CD14-positive monocyte (primary cell): ENCODE data around the gene AOPEP. TPM values are rescaled to one million over a fixed set of nuclear protein-coding genes. Genes with fewer than 3 reads are reported as not detected.
A peak's percentile ranks its signal among the peaks of the same experiment; 100 is the strongest.

ENCODE experiments used
- DNase-seq, 3 donors: peaks; one replicate each; pipeline ENCODE4 v3.0.0-alpha.2; 2011 to 2022
- H2AFZ ChIP-seq: 2 replicates; pipeline ENCODE4 v1.6.0; 2012; ENCODE audit warnings: mild to moderate bottlenecking, low read depth, low read length, inconsistent platforms; ENCODE audit not compliant: insufficient read depth, poor library complexity, severe bottlenecking
- H3K27ac ChIP-seq, 2 donors: 1 replicate in 1 of 2; 2 replicates in 1 of 2; pipeline ENCODE4 v1.5.1; 2012 to 2013; ENCODE audit warnings: low read length in 2 of 2, control low read depth in 1 of 2, inconsistent platforms in 1 of 2, low read depth in 1 of 2, mild to moderate bottlenecking in 1 of 2
- H3K27me3 ChIP-seq, 2 donors: one replicate each; pipeline versions ENCODE4 v1.6.0 to v1.6.1; 2011 to 2013; ENCODE audit warnings: low read length in 2 of 2; ENCODE audit not compliant: control insufficient read depth in 2 of 2, insufficient read depth in 2 of 2
- H3K36me3 ChIP-seq, 2 donors: replicated peaks in 1 of 2; 1 replicate in 1 of 2; 2 replicates in 1 of 2; pipeline versions ENCODE4 v1.5.1 to v1.6.1; 2012 to 2013; ENCODE audit warnings: low read length in 2 of 2, control low read depth in 1 of 2, inconsistent platforms in 1 of 2, mild to moderate bottlenecking in 1 of 2; ENCODE audit not compliant: insufficient read depth in 2 of 2, control insufficient read depth in 1 of 2
- H3K4me1 ChIP-seq, 2 donors: 1 replicate in 1 of 2; 2 replicates in 1 of 2; pipeline versions ENCODE4 v1.5.1 to v1.6.1; 2012 to 2013; ENCODE audit warnings: low read length in 2 of 2, control low read depth in 1 of 2, inconsistent platforms in 1 of 2, mild to moderate bottlenecking in 1 of 2, moderate library complexity in 1 of 2; ENCODE audit not compliant: insufficient read depth in 2 of 2, control insufficient read depth in 1 of 2
- H3K4me2 ChIP-seq: replicated peaks from 2 replicates; pipeline ENCODE3; 2012; ENCODE audit warnings: low read length, moderate library complexity, mild to moderate bottlenecking; ENCODE audit not compliant: poor library complexity, severe bottlenecking; ENCODE audit errors: extremely low read depth
- H3K4me3 ChIP-seq, 3 experiments: fragments of 200-600 bp in 1 of 3; sonication (generic) in 1 of 3; replicated peaks in 1 of 3; 1 replicate in 2 of 3; 2 replicates in 1 of 3; pipeline ENCODE4 v1.5.1; 2011 to 2013; ENCODE audit warnings: low read length in 3 of 3, mild to moderate bottlenecking in 3 of 3, control low read depth in 2 of 3, low read depth in 2 of 3, inconsistent platforms in 1 of 3, moderate library complexity in 1 of 3
- H3K79me2 ChIP-seq: 2 replicates; pipeline ENCODE4 v1.6.0; 2012; ENCODE audit warnings: mild to moderate bottlenecking, control low read depth, inconsistent platforms, low read length, moderate library complexity; ENCODE audit not compliant: insufficient read depth
- H3K9ac ChIP-seq: 2 replicates; pipeline ENCODE4 v1.6.0; 2017; ENCODE audit warnings: low read length, mild to moderate bottlenecking; ENCODE audit not compliant: insufficient read depth, poor library complexity, severe bottlenecking
- H3K9me3 ChIP-seq, 2 donors: replicated peaks in 1 of 2; 1 replicate in 1 of 2; 2 replicates in 1 of 2; pipeline versions ENCODE4 v1.5.1 to v1.6.1; 2012 to 2013; ENCODE audit warnings: low read length in 2 of 2, control low read depth in 1 of 2; ENCODE audit not compliant: control insufficient read depth in 1 of 2, insufficient read depth in 1 of 2
- H4K20me1 ChIP-seq: 2 replicates; pipeline ENCODE4 v1.6.0; 2012; ENCODE audit warnings: mild to moderate bottlenecking, low read length, control low read depth, moderate library complexity; ENCODE audit not compliant: insufficient read depth
- H3K27ac Mint-ChIP-seq, 7 donors: one replicate each; pipeline ENCODE4 v1.8.0; 2020; ENCODE audit warnings: mild to moderate bottlenecking in 7 of 7, mixed read lengths in 7 of 7, moderate library complexity in 6 of 7, inconsistent platforms in 2 of 7
- H3K27me3 Mint-ChIP-seq, 3 donors: one replicate each; pipeline ENCODE4 v1.8.0; 2021 to 2022; ENCODE audit warnings: low read depth in 3 of 3, mild to moderate bottlenecking in 3 of 3, mixed read lengths in 3 of 3, moderate library complexity in 3 of 3, inconsistent platforms in 1 of 3
- H3K36me3 Mint-ChIP-seq, 2 donors: one replicate each; pipeline ENCODE4 v1.8.0; 2020; ENCODE audit warnings: mixed read lengths in 2 of 2, inconsistent platforms in 1 of 2, mild to moderate bottlenecking in 1 of 2
- H3K4me1 Mint-ChIP-seq: one replicate; pipeline ENCODE4 v1.8.0; 2020; ENCODE audit warnings: mild to moderate bottlenecking, mixed read lengths
- H3K4me3 Mint-ChIP-seq, 2 donors: one replicate each; pipeline ENCODE4 v1.8.0; 2020; ENCODE audit warnings: mild to moderate bottlenecking in 2 of 2, mixed read lengths in 2 of 2, moderate library complexity in 1 of 2
- H3K9me3 Mint-ChIP-seq, 7 donors: one replicate each; pipeline ENCODE4 v1.8.0; 2020 to 2022; ENCODE audit warnings: mixed read lengths in 7 of 7, mild to moderate bottlenecking in 6 of 7, moderate library complexity in 6 of 7, inconsistent platforms in 2 of 7
- WGBS: methylation state at CpG from one replicate; pipeline ENCODE4 v1.1.5; 2013; ENCODE audit warnings: missing lambda C conversion rate; ENCODE audit not compliant: insufficient coverage; 5-methylcytosine and 5-hydroxymethylcytosine counted together
- intact Hi-C, 2 donors: fragments of 100-400 bp; cut with micrococcal nuclease; formaldehyde crosslinking; loops; one replicate each; pipeline versions ENCODE4 v1.15.0 to v1.15.1; 2023
- polyA plus RNA-seq, 3 donors: library from polyadenylated mRNA; depleted of rRNA in 1 of 3; unstranded in 2 of 3; stranded (reverse) in 1 of 3; fragments of 300-500 nt in 2 of 3; fragments of >200 nt in 1 of 3; fragmentation: Illumina TruSeq in 2 of 3; gene quantifications; 1 replicate in 2 of 3; 2 replicates in 1 of 3; pipeline ENCODE4 v1.2.3, GENCODE V29; 2012 to 2021
- TF ChIP-seq, protein P1 (sequence below): fragments of 200-600 bp; IDR thresholded peaks from one replicate; pipeline ENCODE4 v1.8.0; 2022; ENCODE audit warnings: antibody characterized with exemption, mild to moderate bottlenecking

Gene AOPEP
- polyA plus RNA-seq, 3 donors = 3.0 to 4.1 (median 3.1) TPM

DNA sequence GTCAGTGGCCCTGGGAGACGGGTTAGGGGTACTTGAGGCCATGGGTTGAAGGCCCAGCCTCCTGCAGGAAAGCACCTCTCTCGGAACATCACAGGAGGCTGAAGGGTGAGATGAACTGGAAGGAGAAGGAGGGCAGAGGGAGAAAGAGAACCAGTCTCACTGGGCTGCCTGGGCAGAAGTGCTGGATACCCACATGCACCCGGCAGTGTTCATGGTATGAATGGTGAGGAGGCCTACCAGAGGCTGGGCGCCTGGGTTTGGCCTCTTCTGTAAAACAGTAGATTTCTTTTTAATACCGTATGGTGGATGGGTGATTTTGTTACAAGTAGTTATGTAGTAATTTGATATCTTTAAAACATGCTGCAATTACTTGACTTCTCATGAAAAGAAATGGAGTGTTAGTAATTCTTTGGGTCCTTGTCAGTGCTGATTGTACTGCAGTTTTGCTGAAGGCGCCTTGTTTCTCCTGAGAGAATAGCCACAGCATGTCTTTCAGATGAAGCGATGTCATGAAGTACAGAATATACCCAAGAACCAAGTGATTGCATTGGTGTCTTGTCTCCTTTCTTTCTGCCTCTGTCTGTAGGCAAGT, 332.4 kb downstream of the AOPEP start:
- H3K27me3 ChIP-seq = no peaks in the 10 kb centered on the region
- H3K4me1 ChIP-seq = no peaks in the 10 kb centered on the region
- H3K27ac ChIP-seq = no peak overlapping the region
- 98% methylated on average over 5 of the region's 7 CpGs for WGBS
- Mint-ChIP-seq H3K27ac (peak overlapping the region in 1 of 7 donors; percentile 60), H3K27me3 (peaks cover 0 to 4% (median 0%) of the 10 kb centered on the region in 3 donors), H3K9me3 (no peaks in the 10 kb centered on the region), H3K4me3 (no peak overlapping the region), H3K4me1 (no peaks in the 10 kb centered on the region), H3K36me3 (peaks cover 11 to 15% of the 10 kb centered on the region in 2 donors)
- H3K4me2 ChIP-seq = no peak overlapping the region
- intact Hi-C loops = no loop called here
- TF ChIP-seq, protein P1, sequence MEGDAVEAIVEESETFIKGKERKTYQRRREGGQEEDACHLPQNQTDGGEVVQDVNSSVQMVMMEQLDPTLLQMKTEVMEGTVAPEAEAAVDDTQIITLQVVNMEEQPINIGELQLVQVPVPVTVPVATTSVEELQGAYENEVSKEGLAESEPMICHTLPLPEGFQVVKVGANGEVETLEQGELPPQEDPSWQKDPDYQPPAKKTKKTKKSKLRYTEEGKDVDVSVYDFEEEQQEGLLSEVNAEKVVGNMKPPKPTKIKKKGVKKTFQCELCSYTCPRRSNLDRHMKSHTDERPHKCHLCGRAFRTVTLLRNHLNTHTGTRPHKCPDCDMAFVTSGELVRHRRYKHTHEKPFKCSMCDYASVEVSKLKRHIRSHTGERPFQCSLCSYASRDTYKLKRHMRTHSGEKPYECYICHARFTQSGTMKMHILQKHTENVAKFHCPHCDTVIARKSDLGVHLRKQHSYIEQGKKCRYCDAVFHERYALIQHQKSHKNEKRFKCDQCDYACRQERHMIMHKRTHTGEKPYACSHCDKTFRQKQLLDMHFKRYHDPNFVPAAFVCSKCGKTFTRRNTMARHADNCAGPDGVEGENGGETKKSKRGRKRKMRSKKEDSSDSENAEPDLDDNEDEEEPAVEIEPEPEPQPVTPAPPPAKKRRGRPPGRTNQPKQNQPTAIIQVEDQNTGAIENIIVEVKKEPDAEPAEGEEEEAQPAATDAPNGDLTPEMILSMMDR = no peak
- no peak for DNase-seq
- H4K20me1 ChIP-seq = no peaks in the 10 kb centered on the region
- H3K4me3 ChIP-seq = no peak overlapping the region
- no peak overlapping the region for H3K9ac ChIP-seq
- no peaks in the 10 kb centered on the region for H3K9me3 ChIP-seq
- no peak overlapping the region for H2AFZ ChIP-seq
- no peaks in the 10 kb centered on the region for H3K79me2 ChIP-seq
- no peaks in the 10 kb centered on the region for H3K36me3 ChIP-seq

DNA sequence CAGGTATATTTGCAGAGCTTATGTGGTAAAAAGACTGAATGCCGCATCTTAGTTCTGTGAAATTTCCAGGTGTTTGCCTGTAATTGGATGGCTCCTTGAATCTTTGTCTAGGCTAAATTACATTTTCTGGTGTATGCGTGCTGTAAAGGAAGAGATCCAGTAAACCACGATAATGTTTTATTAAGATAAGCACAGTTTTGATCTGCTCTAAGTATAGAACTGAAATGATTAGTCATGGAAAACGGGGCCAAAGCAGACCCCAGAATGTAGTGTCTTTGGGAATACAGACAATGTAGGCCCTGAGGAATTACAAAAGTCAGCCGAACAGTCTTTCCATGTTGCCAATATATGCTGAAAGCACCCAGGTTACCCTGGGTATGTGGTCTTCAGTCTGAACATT, 333.7 kb downstream of the AOPEP start:
- no peaks in the 10 kb centered on the region for H3K27me3 ChIP-seq
- intact Hi-C loops = no loop called here
- no peaks in the 10 kb centered on the region for H4K20me1 ChIP-seq
- no peaks in the 10 kb centered on the region for H3K9me3 ChIP-seq
- H3K27me3 Mint-ChIP-seq = peaks cover 0 to 4% (median 2%) of the 10 kb centered on the region in 3 donors
- H3K9ac ChIP-seq = no peak overlapping the region
- H2AFZ ChIP-seq = no peak overlapping the region
- DNase-seq = no peak
- no peaks in the 10 kb centered on the region for H3K4me1 ChIP-seq
- no peak overlapping the region for H3K27ac ChIP-seq
- no peaks in the 10 kb centered on the region for H3K79me2 ChIP-seq
- TF ChIP-seq, protein P1 = no peak
- no peak overlapping the region for H3K4me2 ChIP-seq
- no peak overlapping the region for H3K4me3 Mint-ChIP-seq
- no peaks in the 10 kb centered on the region for H3K9me3 Mint-ChIP-seq
- H3K36me3 Mint-ChIP-seq = peaks cover 11 to 15% of the 10 kb centered on the region in 2 donors
- WGBS = 53% methylated on average over 3 of the region's 5 CpGs
- no peaks in the 10 kb centered on the region for H3K4me1 Mint-ChIP-seq
- no peak overlapping the region for H3K4me3 ChIP-seq
- no peaks in the 10 kb centered on the region for H3K36me3 ChIP-seq
- H3K27ac Mint-ChIP-seq = no peak overlapping the region
